ENCODE results near the gene HSPE1.
"Not testable (repeated sequence)": the region's sequence is repeated elsewhere in the genome, so short reads cannot be mapped to it uniquely, and the experiment has no call there.

Gene HSPE1

DNA sequence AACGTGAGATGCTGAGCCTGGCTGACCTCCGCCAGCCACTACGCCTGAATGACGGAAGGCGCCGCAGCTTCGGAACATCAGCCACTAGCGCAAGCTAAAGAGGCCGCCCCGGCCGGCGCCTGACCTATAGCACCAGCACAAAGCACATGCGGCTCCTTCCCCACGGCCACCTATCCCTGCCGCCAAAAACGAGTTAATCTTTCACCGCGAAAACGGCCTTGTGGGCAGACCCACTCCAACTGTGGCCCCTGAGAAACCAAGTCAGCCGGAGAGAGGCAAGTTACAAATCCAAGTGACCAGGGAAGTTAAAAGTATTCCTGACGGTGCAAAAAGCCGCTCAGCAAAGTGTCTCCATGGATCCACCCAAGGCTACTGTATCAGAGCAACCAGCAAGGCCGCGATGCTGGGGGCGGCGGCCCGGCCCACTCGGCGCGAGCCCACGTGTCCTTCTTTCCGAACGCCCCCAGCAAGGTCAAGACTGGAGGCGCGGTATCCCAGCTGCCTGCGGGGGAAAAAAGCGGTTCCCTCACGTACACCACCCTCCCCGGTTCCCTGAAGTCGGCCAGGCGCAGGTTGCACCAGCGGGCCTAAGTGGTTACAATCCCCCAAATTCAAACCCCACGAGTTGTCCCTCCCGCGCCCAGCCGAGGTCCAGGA lies 1.1 kb upstream of the HSPE1 start:
- DNase-seq, result peak; percentile 23

GRCh38 chr2:197500503-197501131 lies 438 bp downstream of the HSPE1 start:
- DNase-seq, result no peak

DNA sequence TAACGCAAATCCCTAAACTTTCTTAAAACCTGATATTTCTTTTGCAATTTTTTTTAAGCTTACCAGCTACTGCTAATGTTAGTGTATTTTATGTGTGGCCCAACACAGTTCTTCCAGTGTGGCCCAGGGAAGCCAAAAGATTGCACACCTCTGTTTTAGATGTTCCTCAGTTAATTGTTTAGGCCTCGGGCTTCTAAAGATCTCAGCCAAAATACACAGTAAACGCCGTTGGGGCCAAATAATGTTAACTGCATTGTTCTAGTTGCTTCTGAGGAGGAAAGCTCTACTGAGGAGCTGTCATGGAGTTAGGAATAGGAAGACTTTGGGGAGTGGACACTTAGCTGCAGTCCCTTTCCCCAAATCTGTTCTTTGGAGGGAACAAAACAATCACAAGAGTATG lies 2.0 kb downstream of the HSPE1 start:
- no peak for DNase-seq

DNA sequence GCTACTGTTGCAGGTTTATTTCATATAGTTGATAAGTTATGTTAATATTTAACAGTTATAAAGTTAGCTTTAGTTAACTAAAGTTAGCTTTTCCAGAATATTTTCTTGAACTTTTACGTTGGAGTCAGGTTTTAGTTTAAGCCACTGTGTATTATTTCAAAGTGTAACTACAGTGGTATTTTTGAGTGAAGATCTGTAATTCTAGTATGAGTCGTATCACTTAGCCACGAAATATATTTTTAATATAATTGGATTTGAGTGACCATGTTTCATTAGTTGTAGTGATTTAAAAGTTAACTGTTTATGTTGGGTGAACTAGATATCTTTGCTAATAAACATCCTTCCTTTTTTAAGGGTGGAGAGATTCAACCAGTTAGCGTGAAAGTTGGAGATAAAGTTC lies 2.5 kb downstream of the HSPE1 start:
- DNase-seq, result no peak

GRCh38 chr2:197504000-197504399 lies 3.8 kb downstream of the HSPE1 start:
- no peak for DNase-seq

- DNase-seq, result no peak
Observed at GRCh38 chr2:197504512-197504911, 4.3 kb downstream of the HSPE1 start.

DNA sequence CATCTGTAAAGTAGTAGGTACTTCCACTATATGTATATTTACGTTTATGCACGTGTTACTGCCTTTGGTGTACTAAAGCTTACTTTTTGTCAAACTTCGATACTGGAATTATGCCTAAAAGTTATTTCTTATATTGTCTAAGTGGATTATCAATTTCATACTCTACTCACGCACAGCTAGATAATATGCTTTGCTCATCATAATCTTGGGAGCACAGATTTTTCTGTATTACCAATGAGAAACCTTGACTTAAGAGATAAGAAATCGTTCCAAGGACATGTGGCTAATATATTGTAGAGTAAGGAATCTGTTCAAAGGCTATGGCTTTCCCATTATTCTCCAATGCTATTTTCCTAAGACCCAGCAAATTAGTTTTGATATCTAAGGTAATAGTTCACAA lies 6.5 kb downstream of the HSPE1 start:
- DNase-seq, result no peak

DNA sequence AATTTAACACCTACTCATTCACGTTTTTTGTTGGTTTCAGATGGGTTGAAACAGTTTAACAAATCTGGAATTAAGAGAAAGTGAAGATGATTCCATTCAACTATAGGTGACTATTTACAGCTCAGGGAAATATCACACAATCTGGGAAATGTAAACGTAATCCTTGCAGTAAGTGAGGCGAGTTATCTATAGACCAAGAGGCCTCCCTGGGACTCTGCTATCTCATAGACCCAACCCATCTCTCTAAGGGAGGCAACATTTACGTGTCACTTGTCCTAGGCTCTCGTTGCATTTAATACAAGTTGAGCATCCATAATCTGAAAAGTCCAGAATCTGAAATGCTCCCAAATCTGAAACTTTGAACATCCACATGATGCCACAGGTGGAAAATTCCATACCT lies 13.7 kb downstream of the HSPE1 start:
- no peak for DNase-seq

DNA sequence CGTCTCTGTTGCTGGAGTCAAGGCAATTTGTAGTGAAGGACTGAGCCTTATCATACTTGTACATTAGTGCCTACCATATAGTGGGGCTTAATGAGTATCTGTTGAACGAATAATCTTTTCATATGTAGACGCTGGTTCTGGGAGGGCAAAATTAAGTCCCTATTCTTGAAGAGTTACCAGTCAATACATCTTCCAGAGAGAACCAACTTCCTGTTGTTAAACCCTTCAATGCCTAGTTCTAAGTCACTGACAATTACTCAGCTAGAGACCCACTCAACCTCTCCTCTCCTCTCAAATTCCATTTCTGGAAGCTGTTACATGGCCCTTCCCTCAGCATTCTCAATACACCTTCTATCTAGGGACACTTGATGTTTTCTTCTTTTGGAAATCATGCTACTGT lies 14.6 kb downstream of the HSPE1 start:
- DNase-seq, result no peak

GRCh38 chr2:197515315-197515738 lies 15.1 kb downstream of the HSPE1 start:
- no peak for DNase-seq

GRCh38 chr2:197515739-197516392 lies 15.7 kb downstream of the HSPE1 start, which contains the start of gene MOB4:
Gene MOB4 (plus strand): TSS chr2:197516066. CDS start chr2:197516087, 21 bp downstream.
- DNase-seq, result peak; percentile 83

DNA sequence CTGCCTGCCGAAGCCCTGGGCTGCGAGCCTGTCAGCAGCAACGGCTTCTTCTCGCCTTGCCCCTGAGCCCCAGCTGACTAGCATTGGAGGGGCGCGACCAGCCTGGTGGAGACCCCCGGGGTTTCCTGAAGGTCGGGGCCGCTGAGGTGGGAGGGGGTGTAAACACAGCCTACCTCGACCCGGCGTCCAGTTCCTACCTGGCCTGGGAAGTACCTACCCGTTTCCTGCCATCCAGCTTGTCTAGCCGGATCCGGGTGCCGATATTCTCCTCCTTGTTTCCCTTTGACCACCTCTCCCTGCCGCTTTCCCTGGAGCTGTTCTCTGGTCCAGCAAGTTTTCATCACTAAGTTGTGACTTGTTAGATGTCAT lies 16.2 kb downstream of the HSPE1 start:
- no peak for DNase-seq

- no peak for DNase-seq
Observed at GRCh38 chr2:197517150-197517549, 17.0 kb downstream of the HSPE1 start.

GRCh38 chr2:197538412-197538811 lies 38.2 kb downstream of the HSPE1 start:
- no peak for DNase-seq

- DNase-seq, result no peak
Observed at GRCh38 chr2:197539734-197540133, 39.6 kb downstream of the HSPE1 start.

GRCh38 chr2:197543206-197543605 lies 43.0 kb downstream of the HSPE1 start:
- no peak for DNase-seq

- no peak for DNase-seq
Observed at GRCh38 chr2:197547163-197547900, 47.2 kb downstream of the HSPE1 start.

- DNase-seq, result no peak
Observed at GRCh38 chr2:197548582-197548981, 48.4 kb downstream of the HSPE1 start.

DNA sequence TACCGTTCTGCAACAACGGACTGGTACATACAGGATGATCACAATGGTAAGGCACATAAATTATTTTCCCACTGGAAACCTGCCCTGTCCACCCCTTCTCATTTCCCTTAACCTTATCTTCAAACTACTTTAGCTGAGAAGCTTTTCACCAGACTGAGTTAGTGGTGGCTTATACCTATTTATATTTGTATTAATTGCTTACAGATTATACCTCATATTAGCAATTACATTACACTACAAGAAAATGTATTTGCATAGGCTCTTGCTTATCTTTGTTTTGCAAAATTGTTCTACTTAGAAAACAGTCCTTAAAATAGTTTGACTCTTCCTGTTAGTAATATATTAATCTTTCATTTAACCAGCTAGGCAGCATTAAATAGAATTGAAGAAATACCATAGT lies 51.1 kb downstream of the HSPE1 start:
- DNase-seq, result not testable (repeated sequence)

All from GOT3 (cell line).